ENCODE data around the gene PRKCE. TPM values are rescaled to one million over a fixed set of nuclear protein-coding genes. Genes with fewer than 3 reads are reported as not detected.
"Not testable (repeated sequence)": the region's sequence is repeated elsewhere in the genome, so short reads cannot be mapped to it uniquely, and the experiment has no call there.

PRKCE gene
- total RNA-seq, 6 experiments from 2014 or later: 5.2 to 18.8 (median 11.0) TPM

- intact Hi-C loops (cut with DNase I): no loop called here
- TF ChIP-seq POLR2A (IDR thresholded peaks at IDR 0.05) (no peak), CTCF (IDR thresholded peaks at IDR 0.05) (no peak)
- H3K9me3 ChIP-seq: no peaks in the 10 kb centered on the region
- ATAC-seq (no peak), DNase-seq (no peak)
- 93% methylated on average over 3 of the region's 3 CpGs for WGBS (ENCODE audit: insufficient coverage, low coverage, low lambda C conversion rate, missing lambda C conversion rate)
- H3K4me1 ChIP-seq: no peaks in the 10 kb centered on the region
- no peaks in the 10 kb centered on the region for H3K27me3 ChIP-seq
- no peak overlapping the region for H3K27ac ChIP-seq
- no peak overlapping the region for H3K4me3 ChIP-seq
- H3K36me3 ChIP-seq: no peaks in the 10 kb centered on the region
These were observed 63.2 kb downstream of the PRKCE start for GRCh38 chr2:45714679-45715078.

GRCh38 chr2:45715601-45716379 is 64.3 kb downstream of the PRKCE start:
- intact Hi-C loops (cut with DNase I): no loop called here
- ATAC-seq (no peak), DNase-seq (no peak)
- H3K9me3 ChIP-seq: no peaks in the 10 kb centered on the region
- no peaks in the 10 kb centered on the region for H3K27me3 ChIP-seq
- TF ChIP-seq POLR2A (IDR thresholded peaks at IDR 0.05): no peak
- no peak for TF ChIP-seq CTCF (IDR thresholded peaks at IDR 0.05)
- H3K4me3 ChIP-seq: no peak overlapping the region
- no peaks in the 10 kb centered on the region for H3K4me1 ChIP-seq
- no peak overlapping the region for H3K27ac ChIP-seq
- H3K36me3 ChIP-seq: no peaks in the 10 kb centered on the region
- 92% methylated on average over 5 of the region's 5 CpGs for whole genome bisulfite sequencing (ENCODE audit: insufficient coverage, low coverage, low lambda C conversion rate, missing lambda C conversion rate)

GRCh38 chr2:45716432-45716831 is 65.0 kb downstream of the PRKCE start:
- intact Hi-C loops (cut with DNase I); H3K4me1 ChIP-seq; ATAC-seq; DNase-seq; H3K4me3 ChIP-seq; H3K27me3 ChIP-seq; H3K36me3 ChIP-seq; H3K9me3 ChIP-seq; H3K27ac ChIP-seq: not testable (repeated sequence)
- 50% methylated on average over 1 of the region's 1 CpG for WGBS (ENCODE audit: insufficient coverage, low coverage, low lambda C conversion rate, missing lambda C conversion rate)

- intact Hi-C loops (cut with DNase I): no loop called here
- Histone ChIP-seq H3K27ac (no peak overlapping the region), H3K36me3 (no peaks in the 10 kb centered on the region), H3K4me1 (peaks cover 0 to 6% (median 0%) of the 10 kb centered on the region in 4 donors), H3K27me3 (no peaks in the 10 kb centered on the region), H3K9me3 (no peaks in the 10 kb centered on the region), H3K4me3 (no peak overlapping the region)
- no peak for ATAC-seq
- no peak for DNase-seq
- TF ChIP-seq POLR2A (IDR thresholded peaks at IDR 0.05) (no peak), CTCF (IDR thresholded peaks at IDR 0.05) (no peak)
These were observed 65.4 kb downstream of the PRKCE start for GRCh38 chr2:45716915-45717314.

- intact Hi-C loops (cut with DNase I): no loop called here
- H3K36me3 ChIP-seq: no peaks in the 10 kb centered on the region
- ATAC-seq (no peak), DNase-seq (no peak)
- TF ChIP-seq POLR2A (IDR thresholded peaks at IDR 0.05): no peak
- no peak for TF ChIP-seq CTCF (IDR thresholded peaks at IDR 0.05)
- no peak overlapping the region for H3K4me3 ChIP-seq
- H3K27me3 ChIP-seq: no peaks in the 10 kb centered on the region
- H3K4me1 ChIP-seq: peaks cover 0 to 9% (median 0%) of the 10 kb centered on the region in 4 donors
- no peaks in the 10 kb centered on the region for H3K9me3 ChIP-seq
- 100% methylated on average over 3 of the region's 6 CpGs for WGBS (ENCODE audit: insufficient coverage, low coverage, low lambda C conversion rate, missing lambda C conversion rate)
- H3K27ac ChIP-seq: no peak overlapping the region
These were observed 68.7 kb downstream of the PRKCE start for GRCh38 chr2:45720210-45720609.
